DND-41 (cell line): ENCODE data around the gene ACOX3.

Experiments used
- ATAC-seq: fragments of 200-7000 bp; cut with Tn5 transposase; 3 replicates; pipeline ENCODE4 v1.9.1; 2021; ENCODE audit warnings: low read depth; ENCODE audit not compliant: insufficient read depth
- DNase-seq: peaks from one replicate; pipeline ENCODE4 v3.0.0-alpha.2; 2020
- H2AFZ ChIP-seq: 2 replicates; pipeline ENCODE4 v1.6.0; 2012; ENCODE audit warnings: low read depth, low read length
- H3K27ac ChIP-seq: 2 replicates; pipeline ENCODE4 v1.5.1; 2012; ENCODE audit warnings: low read length, inconsistent platforms
- H3K27me3 ChIP-seq: fragments of 200-600 bp; sonication (generic); 2 replicates; pipeline ENCODE4 v1.6.0; 2012; ENCODE audit warnings: low read length, mild to moderate bottlenecking, inconsistent platforms; ENCODE audit not compliant: insufficient read depth, poor library complexity
- H3K36me3 ChIP-seq: 2 replicates; pipeline ENCODE4 v1.5.1; 2012; ENCODE audit warnings: low read length, inconsistent platforms; ENCODE audit not compliant: insufficient read depth
- H3K4me1 ChIP-seq: 2 replicates; pipeline ENCODE4 v1.5.1; 2012; ENCODE audit warnings: mild to moderate bottlenecking, low read length; ENCODE audit not compliant: insufficient read depth
- H3K4me2 ChIP-seq: 2 replicates; pipeline ENCODE4 v1.6.0; 2012; ENCODE audit warnings: mild to moderate bottlenecking, moderate library complexity, low read length, inconsistent platforms; ENCODE audit not compliant: insufficient read depth
- H3K4me3 ChIP-seq, 2 experiments: fragments of 200-600 bp in 1 of 2; shearing (Covaris generic) in 1 of 2; 2 replicates each; pipeline ENCODE4 v1.5.1; 2012 to 2016; ENCODE audit warnings: inconsistent platforms in 2 of 2, low read length in 2 of 2, mild to moderate bottlenecking in 2 of 2, low read depth in 1 of 2, moderate library complexity in 1 of 2
- H3K79me2 ChIP-seq: 2 replicates; pipeline ENCODE4 v1.6.0; 2012; ENCODE audit warnings: low read length, inconsistent platforms; ENCODE audit not compliant: insufficient read depth
- H3K9ac ChIP-seq: 2 replicates; pipeline ENCODE4 v1.6.0; 2012; ENCODE audit warnings: low read depth, mild to moderate bottlenecking, inconsistent platforms, low read length, moderate library complexity
- H3K9me3 ChIP-seq: 2 replicates; pipeline ENCODE4 v1.5.1; 2012; ENCODE audit warnings: low read length, moderate library complexity, mild to moderate bottlenecking, inconsistent platforms; ENCODE audit not compliant: insufficient read depth, severe bottlenecking
- H4K20me1 ChIP-seq: 2 replicates; pipeline ENCODE4 v1.6.0; 2012; ENCODE audit warnings: low read length; ENCODE audit not compliant: insufficient read depth
- CTCF ChIP-seq: IDR thresholded peaks from 2 replicates; pipeline ENCODE4 v1.5.1; 2012; ENCODE audit warnings: borderline replicate concordance, low read length, moderate library complexity, mild to moderate bottlenecking; ENCODE audit not compliant: poor library complexity, severe bottlenecking; ENCODE audit errors: extremely low read depth
- EZH2 ChIP-seq: IDR thresholded peaks from 3 replicates; pipeline ENCODE4 v1.6.1; 2012; ENCODE audit warnings: borderline replicate concordance, low read depth, mild to moderate bottlenecking, moderate library complexity, low read length, inconsistent platforms; ENCODE audit not compliant: severe bottlenecking

The ACOX3 gene

GRCh38 chr4:8396762-8397406, 43.6 kb downstream of the ACOX3 start:
- no peak overlapping the region for H2AFZ ChIP-seq
- ATAC-seq (no peak), DNase-seq (no peak)
- no peaks in the 10 kb centered on the region for H3K27me3 ChIP-seq
- no peak overlapping the region for H3K4me2 ChIP-seq
- no peak overlapping the region for H3K9ac ChIP-seq
- no peaks in the 10 kb centered on the region for H3K4me1 ChIP-seq
- no peaks in the 10 kb centered on the region for H3K79me2 ChIP-seq
- H4K20me1 ChIP-seq = peaks cover 2% of the 10 kb centered on the region; the same call in 1 of the 2 replicates
- peaks cover 9% of the 10 kb centered on the region; the same call in 1 of the 2 replicates for H3K36me3 ChIP-seq
- no peak overlapping the region for H3K4me3 ChIP-seq
- H3K27ac ChIP-seq = no peak overlapping the region
- no peaks in the 10 kb centered on the region for H3K9me3 ChIP-seq
- no peak for TF ChIP-seq EZH2
- no peak for TF ChIP-seq CTCF

- H3K27me3 ChIP-seq = no peaks in the 10 kb centered on the region
- no peak for ATAC-seq
- peaks cover 9% of the 10 kb centered on the region; the same call in 1 of the 2 replicates for H3K36me3 ChIP-seq
- no peaks in the 10 kb centered on the region for H3K9me3 ChIP-seq
- H3K4me2 ChIP-seq = no peak overlapping the region
- no peak overlapping the region for H3K27ac ChIP-seq
- DNase-seq = no peak
- no peak overlapping the region for H2AFZ ChIP-seq
- no peak overlapping the region for H3K9ac ChIP-seq
- no peak overlapping the region for H3K4me3 ChIP-seq
- H4K20me1 ChIP-seq = no peaks in the 10 kb centered on the region; the same call in 1 of the 2 replicates
- H3K79me2 ChIP-seq = no peaks in the 10 kb centered on the region
- TF ChIP-seq EZH2 (no peak), CTCF (no peak)
- H3K4me1 ChIP-seq = no peaks in the 10 kb centered on the region
These were observed 44.8 kb downstream of the ACOX3 start for GRCh38 chr4:8395504-8396296.

GRCh38 chr4:8394806-8395205, 45.7 kb downstream of the ACOX3 start:
- no peak for ATAC-seq
- no peaks in the 10 kb centered on the region for H3K27me3 ChIP-seq
- H3K9me3 ChIP-seq = no peaks in the 10 kb centered on the region
- no peak overlapping the region for H3K4me2 ChIP-seq
- H3K79me2 ChIP-seq = no peaks in the 10 kb centered on the region
- no peak for DNase-seq
- H3K4me3 ChIP-seq = no peak overlapping the region
- H3K4me1 ChIP-seq = no peaks in the 10 kb centered on the region
- no peaks in the 10 kb centered on the region; the same call in 1 of the 2 replicates for H4K20me1 ChIP-seq
- H3K36me3 ChIP-seq = peaks cover 11% of the 10 kb centered on the region; the same call in 1 of the 2 replicates
- H3K9ac ChIP-seq = no peak overlapping the region
- no peak overlapping the region for H3K27ac ChIP-seq
- H2AFZ ChIP-seq = no peak overlapping the region
- TF ChIP-seq EZH2 (no peak), CTCF (no peak)
